Astrocyte of the spinal cord (primary cell): ENCODE measurements around the gene VASP.
A peak's percentile ranks its signal among the peaks of the same experiment; 100 is the strongest.

Experiments
- DNase-seq: peaks from one replicate; pipeline ENCODE4 v3.0.0; 2011; ENCODE audit warnings: low read depth, low spot score
- H3K4me3 ChIP-seq: 2 replicates; pipeline ENCODE4 v1.5.1; 2011; ENCODE audit warnings: low read depth, mild to moderate bottlenecking, low read length, moderate library complexity
- in situ Hi-C: cut with HindIII; loops from 2 replicates; pipeline ENCODE4 v1.10.0; 2017; ENCODE audit warnings: low sequenced_read_pairs
- TF ChIP-seq, protein P1 (sequence below): IDR thresholded peaks from 2 replicates; pipeline ENCODE4 v1.5.1; 2012; ENCODE audit warnings: low read depth, mild to moderate bottlenecking, low read length, inconsistent platforms

Gene VASP

DNA sequence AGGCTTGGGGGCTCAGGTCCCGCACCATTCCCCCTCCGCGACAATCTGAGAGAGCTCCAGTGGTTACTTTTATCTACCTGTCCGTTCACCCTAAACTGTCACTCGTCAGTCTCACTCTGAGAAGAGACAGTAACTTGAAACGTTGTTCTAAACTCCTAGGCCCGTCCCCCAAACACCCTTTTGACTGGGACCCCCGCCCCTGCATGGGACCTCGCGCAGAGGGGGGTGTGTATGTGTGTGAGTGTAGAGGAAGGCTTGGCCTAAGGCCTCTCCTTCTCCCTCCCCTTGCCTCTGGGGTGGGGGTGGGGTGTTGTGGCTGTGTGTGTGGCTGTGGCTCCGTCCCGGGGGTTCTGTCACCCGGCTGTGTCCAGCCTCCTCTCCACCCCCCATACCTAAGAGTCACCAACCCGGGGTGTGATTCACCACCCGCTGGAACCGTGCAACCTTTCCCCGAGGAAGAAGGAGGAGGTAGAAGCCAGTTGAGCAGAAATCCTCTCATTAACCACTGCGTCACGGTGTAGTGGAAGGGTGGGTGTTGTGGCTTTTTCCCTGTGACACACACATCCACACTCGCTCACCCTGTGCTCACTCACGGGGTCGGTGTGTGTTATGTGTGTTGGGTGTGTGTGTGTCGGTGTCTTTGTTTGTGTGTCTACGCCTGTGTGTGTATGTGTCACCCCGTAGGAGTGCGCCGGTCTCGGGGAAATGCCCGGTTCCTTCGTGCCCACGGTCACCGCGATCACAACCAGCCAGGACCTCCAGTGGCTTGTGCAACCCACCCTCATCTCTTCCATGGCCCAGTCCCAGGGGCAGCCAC is 37.1 kb upstream of the VASP start:
- peak overlapping the region; percentile 85 for H3K4me3 ChIP-seq
- peak; percentile 62 for DNase-seq
- TF ChIP-seq, protein P1, sequence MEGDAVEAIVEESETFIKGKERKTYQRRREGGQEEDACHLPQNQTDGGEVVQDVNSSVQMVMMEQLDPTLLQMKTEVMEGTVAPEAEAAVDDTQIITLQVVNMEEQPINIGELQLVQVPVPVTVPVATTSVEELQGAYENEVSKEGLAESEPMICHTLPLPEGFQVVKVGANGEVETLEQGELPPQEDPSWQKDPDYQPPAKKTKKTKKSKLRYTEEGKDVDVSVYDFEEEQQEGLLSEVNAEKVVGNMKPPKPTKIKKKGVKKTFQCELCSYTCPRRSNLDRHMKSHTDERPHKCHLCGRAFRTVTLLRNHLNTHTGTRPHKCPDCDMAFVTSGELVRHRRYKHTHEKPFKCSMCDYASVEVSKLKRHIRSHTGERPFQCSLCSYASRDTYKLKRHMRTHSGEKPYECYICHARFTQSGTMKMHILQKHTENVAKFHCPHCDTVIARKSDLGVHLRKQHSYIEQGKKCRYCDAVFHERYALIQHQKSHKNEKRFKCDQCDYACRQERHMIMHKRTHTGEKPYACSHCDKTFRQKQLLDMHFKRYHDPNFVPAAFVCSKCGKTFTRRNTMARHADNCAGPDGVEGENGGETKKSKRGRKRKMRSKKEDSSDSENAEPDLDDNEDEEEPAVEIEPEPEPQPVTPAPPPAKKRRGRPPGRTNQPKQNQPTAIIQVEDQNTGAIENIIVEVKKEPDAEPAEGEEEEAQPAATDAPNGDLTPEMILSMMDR = no peak
- in situ Hi-C loops = no loop called here

DNA sequence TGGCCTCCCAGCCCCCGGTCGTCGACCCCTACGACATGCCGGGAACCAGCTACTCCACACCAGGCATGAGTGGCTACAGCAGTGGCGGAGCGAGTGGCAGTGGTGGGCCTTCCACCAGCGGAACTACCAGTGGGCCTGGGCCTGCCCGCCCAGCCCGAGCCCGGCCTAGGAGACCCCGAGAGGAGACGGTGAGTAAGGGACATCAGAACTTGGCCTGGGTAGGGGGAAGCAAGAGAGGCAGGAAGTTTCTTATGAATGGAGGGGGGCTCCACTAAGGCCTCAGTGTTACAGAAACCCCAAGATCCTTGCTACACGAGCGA is 36.6 kb upstream of the VASP start:
- in situ Hi-C loops = no loop called here
- TF ChIP-seq, protein P1 = no peak
- DNase-seq = no peak
- no peak overlapping the region for H3K4me3 ChIP-seq

DNA sequence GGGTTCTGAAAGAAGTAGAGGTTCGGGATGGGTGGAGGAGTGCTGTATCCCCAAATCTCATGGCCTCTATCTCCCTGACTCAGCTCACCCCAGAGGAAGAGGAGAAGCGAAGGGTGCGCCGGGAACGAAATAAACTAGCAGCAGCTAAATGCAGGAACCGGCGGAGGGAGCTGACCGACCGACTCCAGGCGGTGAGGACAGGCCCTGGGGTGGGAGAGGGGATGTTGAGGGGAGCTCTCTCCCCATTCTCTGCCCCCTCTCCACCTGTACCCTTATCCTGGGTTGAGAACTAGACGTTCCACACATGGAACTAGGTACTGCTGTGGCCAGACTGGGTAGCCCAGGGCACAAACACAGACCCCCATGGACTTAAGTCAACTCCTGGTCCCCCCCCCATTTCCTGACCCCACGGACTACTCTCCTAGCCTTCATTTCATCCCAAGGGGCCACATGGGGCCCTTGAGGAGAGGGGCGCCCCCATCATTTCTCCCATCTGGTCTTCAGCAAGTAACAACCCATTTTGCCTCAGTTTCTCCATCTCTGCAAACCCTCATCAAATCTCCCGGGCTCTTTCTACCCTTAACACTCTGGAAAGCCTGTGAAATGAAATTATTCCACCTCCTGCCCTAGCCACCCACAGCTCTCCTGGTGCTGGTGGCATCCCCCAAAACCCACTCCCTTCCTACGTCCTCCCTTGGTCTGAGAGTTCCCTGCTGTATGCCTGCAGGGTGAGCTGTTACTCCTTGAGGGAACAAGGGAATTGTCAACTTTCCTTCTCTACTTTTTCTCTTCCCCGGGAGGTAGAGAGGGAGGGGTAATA is 36.0 kb upstream of the VASP start:
- TF ChIP-seq, protein P1 = no peak
- DNase-seq = no peak
- in situ Hi-C loops = no loop called here
- H3K4me3 ChIP-seq = no peak overlapping the region

DNA sequence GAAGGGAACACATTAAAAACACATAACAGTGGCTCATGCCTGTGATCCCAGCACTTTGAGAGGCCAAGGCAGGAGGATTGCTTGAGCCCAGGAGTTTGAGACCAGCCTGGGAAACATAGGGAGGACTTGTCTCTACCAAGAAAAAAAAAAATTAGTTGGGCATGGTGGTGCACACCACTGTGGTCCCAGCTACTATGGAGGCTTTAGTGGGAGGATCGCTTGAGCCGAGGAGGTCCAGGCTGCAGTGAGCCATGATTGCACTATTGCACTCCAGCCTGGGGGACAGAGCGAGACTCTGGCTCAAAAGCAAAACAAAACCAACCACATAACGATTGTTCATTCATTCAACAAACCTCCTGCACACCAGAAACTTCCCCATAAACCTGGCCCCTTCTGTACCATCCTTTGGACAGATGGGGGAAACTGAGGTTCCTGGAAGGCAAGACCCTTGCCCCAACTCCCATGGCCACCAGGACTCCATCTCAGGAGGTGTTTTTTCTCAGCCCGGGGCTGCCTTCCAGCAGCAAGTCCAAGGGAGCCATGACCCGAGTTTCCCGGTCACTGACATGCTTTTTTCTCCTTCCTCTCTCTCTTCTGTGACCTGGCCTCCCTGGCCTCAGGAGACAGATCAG is 35.2 kb upstream of the VASP start:
- TF ChIP-seq, protein P1 = no peak
- no peak overlapping the region for H3K4me3 ChIP-seq
- peak; percentile 8 for DNase-seq
- in situ Hi-C loops = no loop called here

DNA sequence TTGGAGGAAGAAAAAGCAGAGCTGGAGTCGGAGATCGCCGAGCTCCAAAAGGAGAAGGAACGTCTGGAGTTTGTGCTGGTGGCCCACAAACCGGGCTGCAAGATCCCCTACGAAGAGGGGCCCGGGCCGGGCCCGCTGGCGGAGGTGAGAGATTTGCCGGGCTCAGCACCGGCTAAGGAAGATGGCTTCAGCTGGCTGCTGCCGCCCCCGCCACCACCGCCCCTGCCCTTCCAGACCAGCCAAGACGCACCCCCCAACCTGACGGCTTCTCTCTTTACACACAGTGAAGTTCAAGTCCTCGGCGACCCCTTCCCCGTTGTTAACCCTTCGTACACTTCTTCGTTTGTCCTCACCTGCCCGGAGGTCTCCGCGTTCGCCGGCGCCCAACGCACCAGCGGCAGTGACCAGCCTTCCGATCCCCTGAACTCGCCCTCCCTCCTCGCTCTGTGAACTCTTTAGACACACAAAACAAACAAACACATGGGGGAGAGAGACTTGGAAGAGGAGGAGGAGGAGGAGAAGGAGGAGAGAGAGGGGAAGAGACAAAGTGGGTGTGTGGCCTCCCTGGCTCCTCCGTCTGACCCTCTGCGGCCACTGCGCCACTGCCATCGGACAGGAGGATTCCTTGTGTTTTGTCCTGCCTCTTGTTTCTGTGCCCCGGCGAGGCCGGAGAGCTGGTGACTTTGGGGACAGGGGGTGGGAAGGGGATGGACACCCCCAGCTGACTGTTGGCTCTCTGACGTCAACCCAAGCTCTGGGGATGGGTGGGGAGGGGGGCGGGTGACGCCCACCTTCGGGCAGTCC is 34.5 kb upstream of the VASP start:
- DNase-seq = peak; percentile 18
- H3K4me3 ChIP-seq = peak overlapping the region; percentile 7
- TF ChIP-seq, protein P1 = no peak
- in situ Hi-C loops = no loop called here

DNA sequence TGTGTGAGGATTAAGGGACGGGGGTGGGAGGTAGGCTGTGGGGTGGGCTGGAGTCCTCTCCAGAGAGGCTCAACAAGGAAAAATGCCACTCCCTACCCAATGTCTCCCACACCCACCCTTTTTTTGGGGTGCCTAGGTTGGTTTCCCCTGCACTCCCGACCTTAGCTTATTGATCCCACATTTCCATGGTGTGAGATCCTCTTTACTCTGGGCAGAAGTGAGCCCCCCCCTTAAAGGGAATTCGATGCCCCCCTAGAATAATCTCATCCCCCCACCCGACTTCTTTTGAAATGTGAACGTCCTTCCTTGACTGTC is 34.0 kb upstream of the VASP start:
- in situ Hi-C loops = no loop called here
- no peak overlapping the region for H3K4me3 ChIP-seq
- TF ChIP-seq, protein P1 = no peak
- DNase-seq = no peak
